NCI-H2081 (cell line): ENCODE data around the gene ALX1.

Experiments
- DNase-seq, 2 experiments: peaks; one replicate each; lab custom pipeline; 2025; lab: John Stamatoyannopoulos, UW

The ALX1 gene

GRCh38 chr12:85280165-85280983, at the start of gene ALX1:
Gene ALX1, plus strand, starts transcription at chr12:85280220. Its CDS starts 42 bp downstream, at chr12:85280262.
- peak; percentile 21 to 27 for DNase-seq

DNA sequence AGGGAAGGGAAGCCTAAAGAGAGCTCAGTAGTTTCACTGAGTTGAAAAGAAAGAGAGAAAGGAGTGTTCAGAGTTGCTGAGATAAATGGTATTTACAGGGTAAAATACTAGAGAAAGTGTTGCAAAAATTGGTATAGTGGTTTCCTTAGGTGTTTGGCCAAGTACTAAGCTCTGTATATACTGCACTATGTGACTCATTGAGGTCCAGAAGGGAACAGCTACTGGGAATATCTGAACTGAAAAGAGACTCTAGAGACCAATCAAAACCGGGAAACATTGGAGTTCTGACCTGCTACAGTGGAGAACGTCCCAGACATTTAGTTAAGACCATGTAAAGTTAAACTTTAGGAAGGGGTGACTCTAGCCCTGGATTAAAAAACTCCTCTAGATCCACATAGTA, 42.7 kb upstream of the ALX1 start:
- no peak for DNase-seq

GRCh38 chr12:85244561-85244960, 35.5 kb upstream of the ALX1 start:
- DNase-seq, result no peak

GRCh38 chr12:85253853-85254252, 26.2 kb upstream of the ALX1 start:
- no peak for DNase-seq

DNA sequence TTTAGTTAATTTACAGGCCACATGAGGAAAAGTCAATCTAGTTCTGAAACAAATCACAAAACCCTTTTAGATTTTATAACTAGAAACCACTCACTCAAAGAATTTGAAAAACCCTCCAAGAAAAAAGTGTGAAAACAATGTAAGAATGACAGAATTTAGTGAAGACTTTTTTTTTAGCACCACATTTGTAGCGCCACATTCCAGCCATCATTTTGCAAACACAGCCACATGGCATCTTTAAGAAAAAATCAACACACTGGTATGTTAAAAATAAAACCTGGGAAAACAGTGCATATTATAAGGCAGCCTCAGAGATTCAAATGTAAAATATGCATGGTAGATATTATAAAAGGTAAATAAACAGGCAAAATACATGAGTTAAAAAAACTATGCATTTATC, 22.3 kb upstream of the ALX1 start:
- no peak for DNase-seq

GRCh38 chr12:85260447-85260846, 19.6 kb upstream of the ALX1 start:
- no peak for DNase-seq

DNA sequence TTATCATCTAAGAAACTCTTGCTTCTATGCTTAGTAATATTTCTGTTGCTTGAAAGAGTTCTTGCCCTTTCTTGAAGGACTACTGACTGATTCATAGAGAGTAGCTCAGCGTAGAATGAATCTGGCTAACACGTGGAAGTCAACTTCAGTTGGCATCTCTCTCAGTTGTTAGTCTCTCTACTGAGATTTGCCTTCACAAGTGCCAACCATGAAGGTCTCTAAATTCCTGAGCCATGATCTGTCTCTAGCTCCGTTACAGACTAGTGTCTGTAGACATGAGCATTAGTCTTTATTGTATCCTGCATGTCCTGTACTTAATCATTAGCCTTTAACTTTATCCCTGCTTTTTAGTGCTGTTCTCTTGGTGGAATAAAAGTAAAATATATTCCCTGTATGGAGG, 19.1 kb upstream of the ALX1 start:
- DNase-seq, result no peak

DNA sequence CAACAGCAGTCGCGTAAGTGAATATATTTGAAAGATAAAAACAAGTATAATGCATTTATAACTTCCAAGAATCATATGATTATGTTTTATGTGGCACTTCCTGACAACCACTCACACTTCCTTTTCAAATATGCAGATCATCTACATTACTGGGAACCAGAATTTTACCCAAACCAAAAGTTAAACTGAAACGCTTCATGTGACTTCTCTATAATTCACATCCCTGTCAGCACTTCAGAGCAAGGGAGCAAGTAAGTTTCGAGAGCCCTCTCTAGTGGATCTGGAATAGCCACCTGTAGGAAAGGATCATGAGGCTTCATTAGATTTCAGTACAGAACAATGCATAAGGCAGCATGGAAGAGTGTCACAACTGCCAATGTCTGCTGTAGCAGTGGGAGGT, 13.7 kb upstream of the ALX1 start:
- no peak for DNase-seq

- DNase-seq, result no peak
These were observed 6.4 kb upstream of the ALX1 start for GRCh38 chr12:85273381-85274314.

- no peak for DNase-seq
These were observed 5.7 kb upstream of the ALX1 start for GRCh38 chr12:85274315-85274651.

GRCh38 chr12:85275374-85275773, 4.6 kb upstream of the ALX1 start:
- no peak for DNase-seq

- DNase-seq, result peak in 1 of 2 experiments; percentile 45
These were observed 2.8 kb upstream of the ALX1 start for GRCh38 chr12:85277191-85277590.

DNA sequence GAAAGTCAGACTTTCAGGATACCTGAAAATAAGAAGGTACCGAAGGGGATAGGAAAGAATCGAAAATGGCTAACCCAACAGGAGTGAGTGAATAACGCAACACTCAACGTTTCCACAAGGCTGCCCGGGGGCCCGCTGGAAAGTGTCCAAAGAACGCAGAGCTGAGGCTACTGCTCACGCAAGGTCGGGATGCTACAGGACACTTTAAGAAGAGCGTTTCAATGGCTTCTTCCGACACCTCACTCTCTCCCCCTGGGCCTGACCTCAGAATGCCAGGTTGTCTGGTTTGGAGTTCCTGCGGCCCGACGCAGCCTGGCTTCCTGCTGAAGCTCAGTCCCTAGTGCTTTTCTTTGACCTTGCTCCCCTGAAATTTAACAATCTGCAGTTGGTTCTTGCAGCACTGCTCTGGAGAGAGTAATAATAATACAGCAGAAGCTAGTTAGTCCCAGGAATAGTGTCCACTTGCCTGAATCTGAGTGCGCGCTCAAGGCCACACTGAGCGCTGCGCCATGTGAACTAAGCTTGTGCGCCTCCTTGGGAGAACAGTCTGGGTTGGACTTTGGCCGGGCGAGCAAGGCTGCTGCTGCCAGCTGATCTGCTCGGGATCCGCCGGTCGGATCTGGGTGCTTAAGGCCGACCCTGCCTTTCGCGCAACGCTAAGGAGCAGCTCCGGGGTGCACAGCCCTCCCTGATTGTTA, 2.0 kb upstream of the ALX1 start:
- no peak for DNase-seq

- DNase-seq, result no peak
These were observed 1.2 kb upstream of the ALX1 start for GRCh38 chr12:85278598-85279448.

GRCh38 chr12:85279449-85280164, 413 bp upstream of the ALX1 start:
- DNase-seq, result no peak

GRCh38 chr12:85280984-85281630, 1.1 kb downstream of the ALX1 start:
- no peak for DNase-seq

GRCh38 chr12:85281636-85282312, 1.8 kb downstream of the ALX1 start:
- no peak for DNase-seq

DNA sequence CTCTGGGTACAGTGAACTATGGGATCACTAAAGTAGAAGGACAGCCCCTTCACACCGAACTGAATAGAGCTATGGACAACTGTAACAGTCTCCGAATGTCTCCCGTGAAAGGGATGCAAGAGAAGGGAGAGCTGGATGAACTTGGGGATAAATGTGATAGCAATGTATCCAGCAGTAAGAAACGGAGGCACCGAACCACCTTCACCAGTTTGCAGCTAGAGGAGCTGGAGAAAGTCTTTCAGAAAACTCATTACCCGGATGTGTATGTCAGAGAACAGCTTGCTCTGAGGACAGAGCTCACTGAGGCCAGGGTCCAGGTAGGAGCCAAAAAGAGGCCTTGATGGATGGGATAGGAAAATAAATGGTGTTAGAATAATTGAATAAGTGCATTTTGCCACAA, 3.5 kb downstream of the ALX1 start:
- no peak for DNase-seq

GRCh38 chr12:85296362-85296761, 16.3 kb downstream of the ALX1 start:
- no peak for DNase-seq

GRCh38 chr12:85299053-85299452, 19.0 kb downstream of the ALX1 start:
- no peak for DNase-seq
